ENCODE measurements around the gene MECP2. TPM values are rescaled to one million over a fixed set of nuclear protein-coding genes. Genes with fewer than 3 reads are reported as not detected.
"Not testable (repeated sequence)": the region's sequence is repeated elsewhere in the genome, so short reads cannot be mapped to it uniquely, and the experiment has no call there.

The MECP2 gene
- total RNA-seq, 1 donor from 2014 or later, result 35.9 TPM

- peak; percentile 57 for ATAC-seq
- peak; percentile 57 for DNase-seq
- intact Hi-C loops (cut with micrococcal nuclease), result no loop called here
These were observed 115.6 kb downstream of the MECP2 start for GRCh38 chrX:153981771-153982533.

GRCh38 chrX:153981231-153981630 is 116.3 kb downstream of the MECP2 start:
- no peak for ATAC-seq
- DNase-seq, result no peak
- intact Hi-C loops (cut with micrococcal nuclease), result no loop called here

- intact Hi-C loops (cut with micrococcal nuclease); ATAC-seq; DNase-seq: not testable (repeated sequence)
These were observed 117.1 kb downstream of the MECP2 start for GRCh38 chrX:153980394-153980793.

GRCh38 chrX:153974726-153975286 is 122.7 kb downstream of the MECP2 start:
- DNase-seq, result no peak
- intact Hi-C loops (cut with micrococcal nuclease), result no loop called here
- ATAC-seq, result no peak

- intact Hi-C loops (cut with micrococcal nuclease), result no loop called here
These were observed 123.4 kb downstream of the MECP2 start for GRCh38 chrX:153974003-153974725.

GRCh38 chrX:153973127-153974002 is 124.2 kb downstream of the MECP2 start:
- no peak for DNase-seq
- intact Hi-C loops (cut with micrococcal nuclease), result no loop called here
- no peak for ATAC-seq

More at GRCh38 chrX:153974003-153974725, 123.4 kb downstream of the MECP2 start:
- ATAC-seq (no peak), DNase-seq (no peak)

- DNase-seq, result peak; percentile 91
- ATAC-seq, result peak; percentile 66
- intact Hi-C loops (cut with micrococcal nuclease), result no loop called here
These were observed 125.0 kb downstream of the MECP2 start, which contains the start of gene TMEM187 for GRCh38 chrX:153972368-153973126. TSS of gene TMEM187 (plus strand) at chrX:153972754. CDS start at chrX:153982063, 9,309 bp downstream.

Small RNA genes lying within 50 kb of the gene (microRNA-seq; reads per million reads assigned to microRNA genes)
- not detected for gene MIR3202-1 (ENCODE audit: borderline number of aligned reads)
- gene MIR3202-2 (ENCODE audit: borderline number of aligned reads), result not detected
- gene MIR718 (ENCODE audit: borderline number of aligned reads), result not detected

Other genes starting within 250 kb of the MECP2 start
- 4.8 TPM for gene L1CAM, start 211.5 kb downstream of the MECP2 start, total RNA-seq
- 3.3 TPM for gene AVPR2, start 193.0 kb downstream of the MECP2 start, total RNA-seq
- 10.0 TPM for gene ARHGAP4, start 171.5 kb downstream of the MECP2 start, total RNA-seq
- gene NAA10, start 162.7 kb downstream of the MECP2 start, total RNA-seq, result 72.2 TPM
- gene RENBP, start 153.1 kb downstream of the MECP2 start, total RNA-seq, result 8.9 TPM
- 27.0 TPM for gene HCFC1, start 125.9 kb downstream of the MECP2 start, total RNA-seq
- gene TMEM187, start 125.0 kb downstream of the MECP2 start, total RNA-seq, result 6.0 TPM
- gene IRAK1, start 77.8 kb downstream of the MECP2 start, total RNA-seq, result 33.9 TPM
- not detected for gene OPN1LW, start 46.5 kb upstream of the MECP2 start, total RNA-seq
- gene OPN1MW, start 84.9 kb upstream of the MECP2 start, total RNA-seq, result not detected
- not detected for gene OPN1MW2, start 122.0 kb upstream of the MECP2 start, total RNA-seq
- gene OPN1MW3, start 159.9 kb upstream of the MECP2 start, total RNA-seq, result not detected
- gene TEX28, start 197.4 kb upstream of the MECP2 start, total RNA-seq, result not detected
- 18.0 TPM for gene TKTL1, start 198.1 kb upstream of the MECP2 start, total RNA-seq

Data from left ventricle myocardium superior (tissue), 1 donor.